SK-N-MC (cell line): ENCODE results near the gene PDXK.
A peak's percentile ranks its signal among the peaks of the same experiment; 100 is the strongest.
"Not testable (repeated sequence)": the region's sequence is repeated elsewhere in the genome, so short reads cannot be mapped to it uniquely, and the experiment has no call there.

ENCODE experiments used
- DNase-seq: peaks from one replicate; pipeline ENCODE4 v3.0.0-alpha.2; 2011; ENCODE audit warnings: low read depth, low spot score
- H3K27ac ChIP-seq: fragments of 200-600 bp; sonication (generic); 2 replicates; pipeline ENCODE4 v1.5.1; 2016; ENCODE audit warnings: mixed run types
- H3K36me3 ChIP-seq: fragments of 200-600 bp; sonication (generic); 2 replicates; pipeline ENCODE4 v1.6.1; 2017; ENCODE audit warnings: antibody characterized with exemption, low read length, mixed read lengths; ENCODE audit not compliant: insufficient read depth
- H3K4me3 ChIP-seq: fragments of 200-600 bp; sonication (generic); 2 replicates; pipeline ENCODE4 v1.5.1; 2016
- H3K9ac ChIP-seq: fragments of 200-600 bp; sonication (generic); 2 replicates; pipeline ENCODE4 v1.8.0; 2017; ENCODE audit warnings: mixed run types, mixed read lengths; ENCODE audit not compliant: insufficient read length
- H3K9me3 ChIP-seq: fragments of 200-600 bp; sonication (generic); 2 replicates; pipeline ENCODE4 v1.6.1; 2017; ENCODE audit warnings: low read depth, mild to moderate bottlenecking, antibody characterized with exemption, low read length, moderate library complexity, mixed read lengths
- EZH2 ChIP-seq: fragments of 200-600 bp; sonication (generic); IDR thresholded peaks from one replicate; pipeline ENCODE4 v1.6.1; 2017; ENCODE audit warnings: antibody characterized with exemption
- FOXP2 ChIP-seq: optimal IDR thresholded peaks from 2 replicates; pipeline ENCODE3; 2011; ENCODE audit warnings: mild to moderate bottlenecking, moderate library complexity; ENCODE audit not compliant: insufficient read depth; ENCODE audit errors: extremely low read length, control extremely low read depth
- POLR2AphosphoS5 ChIP-seq: IDR thresholded peaks from 2 replicates; pipeline ENCODE4 v1.6.1; 2012; ENCODE audit warnings: mild to moderate bottlenecking, low read depth, low read length, borderline replicate concordance

PDXK gene

GRCh38 chr21:43718872-43719747, at the start of gene PDXK:
Gene PDXK, plus strand, starts transcription at chr21:43719129. Its CDS starts 166 bp downstream, at chr21:43719295.
- Histone ChIP-seq H3K36me3 (no peaks in the 10 kb centered on the region), H3K9ac (peak within 1 kb of the TSS; percentile 70), H3K27ac (no peak within 1 kb of the TSS), H3K4me3 (peak within 1 kb of the TSS; percentile 94), H3K9me3 (no peaks in the 10 kb centered on the region)
- DNase-seq: no peak
- TF ChIP-seq POLR2AphosphoS5 (peak; percentile 20; the same call in 1 of the 2 replicates), EZH2 (no peak), FOXP2 (no peak)

GRCh38 chr21:43669828-43670605, 48.9 kb upstream of the PDXK start:
- Histone ChIP-seq H3K27ac (no peak overlapping the region), H3K9ac (no peak overlapping the region), H3K9me3 (no peaks in the 10 kb centered on the region), H3K36me3 (peaks cover 70% of the 10 kb centered on the region), H3K4me3 (no peak overlapping the region)
- TF ChIP-seq POLR2AphosphoS5 (no peak), EZH2 (no peak), FOXP2 (no peak)
- DNase-seq: no peak

GRCh38 chr21:43675871-43676270, 43.1 kb upstream of the PDXK start:
- Histone ChIP-seq H3K4me3 (no peak overlapping the region), H3K9me3 (no peaks in the 10 kb centered on the region), H3K9ac (no peak overlapping the region), H3K27ac (no peak overlapping the region), H3K36me3 (peaks cover 80% of the 10 kb centered on the region)
- DNase-seq: no peak
- no peak for TF ChIP-seq POLR2AphosphoS5
- TF ChIP-seq EZH2: no peak

GRCh38 chr21:43676391-43676790, 42.5 kb upstream of the PDXK start:
- no peak overlapping the region for H3K27ac ChIP-seq
- TF ChIP-seq POLR2AphosphoS5 (no peak), FOXP2 (no peak), EZH2 (no peak)
- H3K4me3 ChIP-seq: no peak overlapping the region
- H3K9ac ChIP-seq: no peak overlapping the region
- no peak for DNase-seq
- peaks cover 75% of the 10 kb centered on the region for H3K36me3 ChIP-seq
- H3K9me3 ChIP-seq: no peaks in the 10 kb centered on the region

GRCh38 chr21:43679951-43680350, 39.0 kb upstream of the PDXK start:
- H3K36me3 ChIP-seq: peaks cover 74% of the 10 kb centered on the region
- H3K9ac ChIP-seq: no peak overlapping the region
- TF ChIP-seq EZH2 (no peak), FOXP2 (no peak), POLR2AphosphoS5 (no peak)
- H3K9me3 ChIP-seq: no peaks in the 10 kb centered on the region
- no peak overlapping the region for H3K4me3 ChIP-seq
- no peak for DNase-seq
- H3K27ac ChIP-seq: no peak overlapping the region

DNA sequence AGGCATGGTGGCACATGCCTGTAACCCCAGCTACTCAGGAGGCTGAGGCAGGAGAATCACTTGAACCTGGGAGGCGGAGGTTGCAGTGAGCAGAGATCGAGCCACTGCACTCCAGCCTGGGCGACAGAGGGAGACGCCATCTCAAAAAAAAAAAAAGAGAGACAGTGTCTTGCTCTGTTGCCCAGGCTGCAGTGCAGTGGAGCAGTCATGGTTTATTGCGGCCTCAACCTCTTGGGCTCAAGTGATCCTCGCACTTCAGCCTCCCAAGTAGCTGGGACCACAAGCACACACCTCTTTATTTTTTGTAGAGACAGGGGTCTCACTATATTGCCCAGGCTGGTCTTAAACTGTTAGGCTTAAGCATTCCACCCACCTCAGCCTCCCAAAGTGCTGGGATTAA, 38.5 kb upstream of the PDXK start:
- not testable (repeated sequence) for H3K9ac ChIP-seq, DNase-seq, H3K4me3 ChIP-seq, H3K9me3 ChIP-seq, H3K27ac ChIP-seq
- peaks cover 74% of the 10 kb centered on the region for H3K36me3 ChIP-seq

- H3K9ac ChIP-seq: no peak overlapping the region
- DNase-seq: no peak
- TF ChIP-seq EZH2 (no peak), FOXP2 (no peak), POLR2AphosphoS5 (no peak)
- H3K36me3 ChIP-seq: peaks cover 76% of the 10 kb centered on the region
- H3K4me3 ChIP-seq: no peak overlapping the region
- H3K27ac ChIP-seq: no peak overlapping the region
- no peaks in the 10 kb centered on the region for H3K9me3 ChIP-seq
Observed at GRCh38 chr21:43681650-43682049, 37.3 kb upstream of the PDXK start.

DNA sequence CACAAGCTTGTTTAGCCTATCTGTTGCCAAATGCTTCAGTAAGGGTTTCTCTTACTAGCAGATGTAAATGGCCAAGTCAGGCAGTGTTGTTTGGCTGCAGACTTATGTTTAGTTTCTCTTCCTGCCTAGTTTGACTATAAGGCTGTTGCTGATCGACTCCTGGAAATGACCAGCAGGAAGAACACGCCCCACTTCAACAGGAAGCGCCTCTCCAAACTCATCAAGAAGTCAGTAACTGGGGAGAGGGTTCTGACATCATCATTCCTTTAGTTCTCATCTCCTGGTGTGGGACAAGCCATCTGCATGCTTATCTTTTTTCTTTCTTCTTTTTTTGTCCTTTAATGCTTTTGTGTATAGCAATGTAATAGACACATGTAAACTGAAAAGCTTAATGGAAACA, 34.5 kb upstream of the PDXK start:
- H3K4me3 ChIP-seq: no peak overlapping the region
- peaks cover 77% of the 10 kb centered on the region for H3K36me3 ChIP-seq
- no peak overlapping the region for H3K27ac ChIP-seq
- TF ChIP-seq POLR2AphosphoS5 (no peak), FOXP2 (no peak), EZH2 (no peak)
- DNase-seq: no peak
- no peaks in the 10 kb centered on the region for H3K9me3 ChIP-seq
- no peak overlapping the region for H3K9ac ChIP-seq
